Ascending aorta (tissue), 2 donors: ENCODE measurements around the gene HSPB6. TPM values are rescaled to one million over a fixed set of nuclear protein-coding genes. Genes with fewer than 3 reads are reported as not detected.

Experiments
- DNase-seq, 2 donors: peaks; one replicate each; pipeline ENCODE4 v3.0.0-alpha.2; 2019; ENCODE audit warnings: low spot score in 2 of 2
- H3K27ac ChIP-seq, 2 donors: fragments of 200-600 bp; sonication (generic); one replicate each; pipeline ENCODE4 v1.5.1; 2016 to 2017; ENCODE audit warnings: mild to moderate bottlenecking in 1 of 2
- H3K27me3 ChIP-seq: fragments of 200-600 bp; sonication (generic); one replicate; pipeline ENCODE4 v1.5.1; 2017
- H3K36me3 ChIP-seq, 2 donors: fragments of 200-600 bp; sonication (generic); one replicate each; pipeline ENCODE4 v1.5.1; 2016
- H3K4me1 ChIP-seq, 2 donors: fragments of 200-600 bp; sonication (generic); one replicate each; pipeline ENCODE4 v1.5.1; 2016 to 2017; ENCODE audit warnings: mild to moderate bottlenecking in 1 of 2
- H3K4me3 ChIP-seq, 2 donors: fragments of 200-600 bp; sonication (generic); one replicate each; pipeline ENCODE4 v1.5.1; 2016 to 2017; ENCODE audit warnings: mild to moderate bottlenecking in 1 of 2
- H3K9me3 ChIP-seq, 2 donors: fragments of 200-600 bp; sonication (generic); one replicate each; pipeline ENCODE4 v1.5.1; 2016
- CTCF ChIP-seq, 3 experiments: fragments of 200-600 bp in 2 of 3; fragments of 450-650 bp in 1 of 3; sonication (generic) in 2 of 3; IDR thresholded peaks; one replicate each; pipeline ENCODE4 v1.5.1; 2016 to 2019; ENCODE audit warnings: antibody characterized with exemption in 3 of 3, mild to moderate bottlenecking in 1 of 3, moderate library complexity in 1 of 3
- intact Hi-C: fragments of 100-400 bp; cut with DNase I; formaldehyde crosslinking; loops from one replicate; pipeline ENCODE4 v1.15.1; 2023
- total RNA-seq: library from RNA; depleted of rRNA; stranded (reverse); fragments of >200 nt; gene quantifications from one replicate; pipeline ENCODE4 v1.1.0, GENCODE V29; 2016

HSPB6 gene
- total RNA-seq, 1 donor from 2014 or later, result 265 TPM

- Histone ChIP-seq H3K27me3 (no peaks in the 10 kb centered on the region), H3K27ac (peak overlapping the region; percentile 99), H3K4me3 (peak overlapping the region; percentile 53 to 85), H3K4me1 (peaks cover 7 to 27% of the 10 kb centered on the region in 2 donors), H3K9me3 (no peaks in the 10 kb centered on the region), H3K36me3 (peaks cover 18 to 24% of the 10 kb centered on the region in 2 donors)
- no peak for DNase-seq
- intact Hi-C loops, result loop anchor here (5.0 kb wide), 4 partner anchors 112 to 398 kb away; partner anchors contain the start of genes APLP1, COX7A1, ETV2 and RBM42
- TF ChIP-seq CTCF (IDR thresholded peaks at IDR 0.05), result no peak
Observed at GRCh38 chr19:35754370-35755130, 2.3 kb downstream of the HSPB6 start.

DNA sequence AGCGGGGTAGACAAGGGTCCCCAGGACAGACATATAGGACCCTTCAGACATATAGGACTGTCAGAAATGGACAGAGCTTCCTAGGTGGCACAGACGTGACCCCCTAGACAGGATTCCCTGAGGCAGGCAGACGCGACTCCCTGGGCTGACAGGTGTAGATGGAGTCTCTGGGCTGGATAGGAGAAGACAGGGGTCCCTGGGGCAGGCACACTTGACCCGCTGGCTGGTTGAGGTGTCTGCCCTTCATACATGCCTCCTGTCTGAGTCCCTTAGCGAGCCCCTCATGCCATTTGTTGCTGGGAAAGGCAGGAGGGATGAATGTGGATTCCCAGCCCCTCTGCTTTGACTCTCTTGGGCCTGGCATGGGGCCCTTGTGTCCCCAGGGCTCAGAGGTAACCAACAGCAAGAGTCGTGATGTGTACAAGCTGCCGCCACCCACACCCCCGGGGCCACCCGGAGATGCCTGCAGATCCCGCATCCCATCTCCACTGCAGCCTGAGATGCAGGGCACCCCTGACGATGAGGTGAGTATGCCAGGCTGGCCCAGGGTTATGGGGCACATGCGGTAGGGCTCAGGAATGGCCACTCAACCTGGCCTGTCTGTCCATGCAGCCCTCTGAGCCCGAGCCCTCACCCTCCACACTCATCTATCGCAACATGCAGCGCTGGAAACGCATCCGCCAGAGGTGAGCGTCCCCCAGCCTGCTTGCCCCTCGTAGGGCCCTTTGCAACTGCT, 3.0 kb downstream of the HSPB6 start:
- intact Hi-C loops, result no loop called here
- Histone ChIP-seq H3K4me3 (no peak overlapping the region), H3K27me3 (no peaks in the 10 kb centered on the region), H3K27ac (peak overlapping the region; percentile 99), H3K4me1 (peaks cover 7 to 30% of the 10 kb centered on the region in 2 donors), H3K36me3 (peaks cover 18 to 24% of the 10 kb centered on the region in 2 donors), H3K9me3 (no peaks in the 10 kb centered on the region)
- no peak for DNase-seq
- no peak for TF ChIP-seq CTCF (IDR thresholded peaks at IDR 0.05)

GRCh38 chr19:35752746-35753350, 4.0 kb downstream of the HSPB6 start:
- H3K9me3 ChIP-seq, result no peaks in the 10 kb centered on the region
- no peak for DNase-seq
- intact Hi-C loops, result no loop called here
- peak overlapping the region in 1 of 2 donors; percentile 99 for H3K27ac ChIP-seq
- H3K4me1 ChIP-seq, result peaks cover 7 to 29% of the 10 kb centered on the region in 2 donors
- no peak for TF ChIP-seq CTCF (IDR thresholded peaks at IDR 0.05)
- H3K36me3 ChIP-seq, result peaks cover 18 to 24% of the 10 kb centered on the region in 2 donors
- no peaks in the 10 kb centered on the region for H3K27me3 ChIP-seq
- H3K4me3 ChIP-seq, result no peak overlapping the region

DNA sequence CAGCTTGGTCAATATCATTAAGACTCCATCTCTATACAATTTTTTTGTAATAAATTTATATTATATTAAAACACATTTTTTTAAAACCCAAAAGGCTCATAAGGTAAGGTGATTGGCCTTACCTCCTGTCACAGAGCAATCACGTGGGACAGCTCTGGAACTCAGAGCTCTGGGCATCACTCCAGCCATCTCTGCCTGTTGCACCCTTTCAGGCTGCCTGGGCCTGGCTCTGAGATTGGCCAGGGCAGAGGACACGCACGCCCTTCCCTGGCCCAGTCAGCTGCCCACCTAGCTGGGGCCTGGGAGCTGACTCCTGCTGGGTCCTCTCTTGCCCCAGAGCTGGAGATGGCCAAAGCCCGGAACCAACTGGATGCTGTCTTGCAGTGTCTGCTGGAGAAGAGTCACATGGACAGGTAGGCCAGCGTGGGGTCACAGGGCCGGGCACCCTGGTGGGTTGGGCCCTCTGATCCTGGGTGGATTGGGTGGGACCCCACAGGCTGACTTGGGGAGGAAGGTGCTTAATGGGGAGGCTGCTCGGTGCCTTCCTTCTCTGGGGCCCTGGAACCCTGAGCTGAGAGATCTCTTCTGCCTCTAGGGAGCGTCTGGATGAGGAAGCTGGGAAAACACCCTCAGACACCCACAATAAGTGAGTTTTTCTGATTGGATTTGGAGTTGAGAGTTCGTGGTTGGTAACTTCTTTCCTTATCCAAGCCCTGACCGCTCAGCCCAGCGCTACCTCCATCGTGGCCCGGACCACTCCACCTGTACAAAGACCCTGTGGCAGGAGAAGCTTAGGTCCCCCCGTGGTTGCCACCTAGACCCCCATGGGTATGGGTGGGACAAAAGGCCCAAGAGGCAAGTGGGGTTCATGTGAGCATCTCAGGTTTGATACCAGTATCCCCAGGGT, 4.7 kb downstream of the HSPB6 start:
- intact Hi-C loops, result no loop called here

More for the DNA sequence above, 4.7 kb downstream of the HSPB6 start:
- H3K36me3 ChIP-seq, result peaks cover 18 to 24% of the 10 kb centered on the region in 2 donors
- no peak for DNase-seq
- H3K4me3 ChIP-seq, result no peak overlapping the region
- peaks cover 4 to 30% of the 10 kb centered on the region in 2 donors for H3K4me1 ChIP-seq
- no peak for TF ChIP-seq CTCF (IDR thresholded peaks at IDR 0.05)
- H3K27me3 ChIP-seq, result no peaks in the 10 kb centered on the region
- H3K9me3 ChIP-seq, result no peaks in the 10 kb centered on the region
- no peak overlapping the region for H3K27ac ChIP-seq
